GM21576 (cell line): Measurements from ENCODE around the gene TRIO.

ENCODE experiments used
- ATAC-seq: cut with Tn5 transposase; IDR thresholded peaks from one replicate; pipeline ENCODE4 v1.9.1; 2021; ENCODE audit warnings: mild to moderate bottlenecking, moderate library complexity; ENCODE audit not compliant: unreplicated experiment

Gene TRIO

GRCh38 chr5:14343376-14343775 lies 200.2 kb downstream of the TRIO start:
- ATAC-seq, result no peak

DNA sequence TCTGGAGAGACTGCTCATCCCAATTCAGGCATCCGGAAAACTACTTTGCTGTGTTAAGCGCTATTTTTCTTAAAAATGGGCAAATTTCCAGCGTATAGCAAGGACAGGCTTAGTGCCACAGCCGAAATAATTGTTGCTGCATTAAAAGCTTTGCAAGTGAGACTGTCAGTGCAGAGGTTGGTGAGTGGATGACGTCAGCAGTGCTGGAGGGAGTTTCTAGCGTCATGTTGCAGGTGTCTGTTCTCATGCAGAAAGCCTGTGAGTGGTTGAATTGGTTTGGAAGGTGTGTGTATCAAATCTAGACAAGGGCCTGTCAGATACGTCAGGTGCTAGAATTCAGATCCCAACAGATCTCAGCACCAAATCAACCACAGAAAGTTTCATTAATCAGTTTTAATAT lies 204.4 kb downstream of the TRIO start:
- no peak for ATAC-seq

- no peak for ATAC-seq
Observed at GRCh38 chr5:14348142-14348541, 205.0 kb downstream of the TRIO start.

DNA sequence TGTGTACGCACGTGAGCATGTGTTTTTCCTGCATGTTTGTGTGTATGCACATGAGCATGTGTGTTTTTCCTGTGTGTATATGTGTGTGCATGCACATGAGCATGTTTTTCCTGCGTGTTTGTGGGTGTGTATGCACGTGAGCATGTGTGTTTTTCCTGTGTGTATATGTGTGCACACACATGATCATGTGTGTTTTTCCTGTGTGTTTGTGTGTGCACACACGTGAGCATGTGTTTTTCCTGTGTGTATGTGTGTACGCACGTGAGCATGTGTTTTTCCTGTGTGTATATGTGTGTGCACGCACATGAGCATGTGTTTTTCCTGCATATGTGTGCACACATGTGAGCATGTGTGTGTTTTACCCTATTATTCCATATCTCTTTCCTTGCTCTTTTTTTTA lies 205.9 kb downstream of the TRIO start:
- no peak for ATAC-seq

GRCh38 chr5:14351086-14351661 lies 208.0 kb downstream of the TRIO start:
- no peak for ATAC-seq

DNA sequence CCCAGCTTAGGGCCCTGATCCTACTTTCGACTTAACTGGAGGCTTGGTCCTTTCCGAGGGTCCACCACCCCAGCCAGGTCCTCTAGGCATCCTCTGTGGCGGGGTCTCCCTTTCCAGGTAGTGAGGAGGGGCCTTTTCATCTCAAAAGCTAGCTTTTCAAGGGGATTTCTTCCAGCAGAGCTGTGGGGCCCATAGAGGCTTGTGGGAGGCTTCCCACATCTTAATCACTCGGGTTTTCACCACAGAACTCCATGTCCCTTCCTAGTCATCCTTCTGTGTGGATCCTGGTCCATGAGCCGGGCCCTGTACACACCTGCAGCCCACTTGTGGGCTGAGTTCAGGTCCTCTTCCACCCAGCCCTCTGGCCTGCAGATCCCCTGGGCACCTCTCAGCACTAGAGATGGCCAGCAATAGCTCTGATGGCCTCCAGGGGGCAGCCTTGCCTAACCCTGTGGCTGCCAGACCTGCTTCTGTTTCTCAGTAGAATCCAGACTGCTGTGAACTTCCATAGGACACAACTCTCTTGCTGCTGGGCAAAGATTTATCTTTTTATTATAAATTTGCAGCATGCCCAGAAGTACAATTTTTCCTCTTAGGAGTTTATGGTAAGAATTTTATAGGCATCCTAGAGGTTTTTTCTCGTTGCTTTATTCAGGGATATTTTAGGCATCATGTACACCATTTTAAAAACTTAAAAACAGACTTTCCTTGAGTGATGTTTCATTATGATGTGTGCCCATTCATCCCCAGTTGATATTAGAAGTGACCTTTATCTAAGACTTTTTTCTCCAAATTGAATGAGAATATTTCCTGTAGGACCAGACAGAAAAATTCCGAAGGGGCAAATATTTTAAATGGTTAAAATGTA lies 208.9 kb downstream of the TRIO start:
- ATAC-seq, result peak; percentile 94

- ATAC-seq, result no peak
Observed at GRCh38 chr5:14353726-14354474, 210.8 kb downstream of the TRIO start.

DNA sequence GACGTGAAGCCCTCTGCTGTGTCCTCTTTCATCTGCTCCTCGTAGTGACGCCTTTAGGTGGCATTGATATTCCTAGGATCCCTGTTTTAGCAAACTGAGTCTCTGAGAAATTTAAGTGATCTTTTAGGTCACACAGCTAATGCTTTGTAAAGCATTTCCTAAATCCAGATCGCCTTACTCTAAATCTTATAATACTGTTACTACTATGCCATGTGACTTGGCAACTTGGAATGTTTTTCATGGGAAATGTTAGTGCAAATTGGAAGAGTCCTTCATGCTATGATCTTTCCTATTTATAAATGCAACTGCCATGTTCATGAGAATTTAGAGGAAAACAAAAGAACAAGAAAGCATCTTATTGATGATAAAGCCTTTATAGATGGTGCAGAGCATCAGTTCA lies 212.2 kb downstream of the TRIO start:
- no peak for ATAC-seq

GRCh38 chr5:14356305-14356704 lies 213.2 kb downstream of the TRIO start:
- ATAC-seq, result no peak

DNA sequence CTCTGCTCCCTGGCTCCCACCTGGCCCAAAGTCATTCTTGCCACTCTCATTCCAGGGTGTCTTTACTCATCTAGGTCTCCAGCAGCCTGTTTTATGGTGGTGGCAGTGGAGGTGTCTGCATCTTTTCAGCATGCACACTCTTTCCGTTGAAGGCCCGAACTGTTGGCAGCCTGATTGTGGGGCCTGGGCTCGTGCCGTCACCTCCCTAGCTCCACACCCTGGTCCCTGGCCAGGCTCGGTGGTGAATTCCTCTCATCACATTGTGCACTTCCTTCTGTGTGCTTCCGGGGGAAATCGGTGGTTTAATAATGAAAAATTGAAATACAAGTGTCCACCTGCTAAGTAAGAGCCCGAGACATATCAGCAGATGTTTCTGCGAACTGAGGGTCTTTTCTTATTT lies 214.3 kb downstream of the TRIO start:
- ATAC-seq, result no peak

- ATAC-seq, result no peak
Observed at GRCh38 chr5:14357851-14358250, 214.7 kb downstream of the TRIO start.

DNA sequence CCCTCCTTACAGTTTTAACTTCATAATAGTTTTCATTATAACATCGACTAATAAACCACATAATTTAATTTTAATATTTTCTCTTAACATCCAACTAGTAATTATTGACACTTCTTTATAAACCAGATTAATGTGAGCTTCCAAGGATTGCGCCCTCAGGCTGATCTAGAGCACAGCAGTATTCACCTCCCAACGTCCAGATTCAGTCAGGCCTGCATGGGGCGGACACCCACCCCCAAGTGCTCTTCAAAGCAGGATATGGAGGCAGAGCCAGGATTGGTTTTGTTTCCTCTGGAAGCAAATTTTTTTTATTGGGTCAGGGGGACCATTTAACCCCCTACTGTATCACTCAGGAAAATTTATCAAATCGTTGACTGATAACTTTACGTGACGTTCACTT lies 215.4 kb downstream of the TRIO start:
- no peak for ATAC-seq

DNA sequence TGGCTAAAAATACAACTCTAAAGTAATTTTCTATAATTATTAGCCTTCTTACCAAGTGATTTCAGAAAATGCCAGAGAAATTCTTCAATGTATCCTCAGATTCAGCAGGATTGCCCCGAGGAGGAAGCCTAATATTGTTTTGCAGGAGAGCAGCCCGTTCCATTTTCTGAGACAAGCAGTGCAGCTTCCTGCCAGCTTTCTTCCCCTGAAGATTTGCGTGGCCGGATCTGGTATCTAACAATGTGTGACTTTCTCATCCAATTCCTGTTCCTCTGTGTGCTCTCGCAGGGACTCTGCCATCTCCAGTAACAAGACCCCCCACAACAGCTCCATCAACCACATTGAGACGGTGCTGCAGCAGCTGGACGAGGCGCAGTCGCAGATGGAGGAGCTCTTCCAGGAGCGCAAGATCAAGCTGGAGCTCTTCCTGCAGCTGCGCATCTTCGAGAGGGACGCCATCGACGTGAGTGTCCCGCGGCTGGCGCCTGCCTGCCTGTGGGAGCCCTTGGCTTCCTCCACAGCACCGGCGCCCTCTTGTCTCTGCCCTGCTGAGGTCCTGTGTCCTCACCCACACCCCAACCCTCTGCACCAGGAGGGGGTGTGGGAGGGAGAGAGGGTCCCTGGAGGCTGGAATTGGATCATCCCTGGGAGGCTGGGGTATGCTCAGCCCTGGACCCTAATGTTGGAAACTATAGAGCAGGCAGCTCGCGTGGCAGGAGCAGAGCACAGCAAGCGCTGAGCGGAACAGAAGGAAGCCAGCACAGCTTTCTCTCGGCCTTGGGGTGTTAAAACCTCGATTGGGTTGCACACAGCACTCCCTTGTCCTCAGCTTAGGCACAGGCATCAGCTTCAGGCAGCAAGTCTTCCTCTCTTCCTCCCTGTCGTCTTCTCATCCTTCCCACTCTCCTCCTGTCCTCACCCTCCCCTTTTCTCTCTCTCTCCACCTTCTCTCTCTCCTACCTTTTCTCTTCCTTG lies 216.2 kb downstream of the TRIO start:
- no peak for ATAC-seq

DNA sequence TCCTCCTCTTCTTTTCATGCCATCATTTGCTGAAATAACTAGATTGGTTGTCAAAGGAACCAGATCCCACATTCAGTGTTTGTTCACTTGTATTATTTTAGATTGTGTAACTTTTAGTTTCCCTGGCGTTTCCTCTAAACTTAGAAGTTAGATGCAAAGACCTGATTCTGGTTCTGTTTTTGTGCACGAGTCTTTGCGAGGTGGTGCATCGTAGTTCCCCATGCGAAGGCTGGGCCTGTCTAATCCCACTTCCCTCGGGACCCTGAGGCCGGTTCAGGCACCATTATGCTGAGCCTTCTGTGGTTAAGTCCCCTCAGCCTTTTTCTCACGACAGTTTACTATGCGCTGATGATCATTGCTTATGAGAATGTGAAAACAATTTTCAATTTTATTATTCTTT lies 219.3 kb downstream of the TRIO start:
- no peak for ATAC-seq

- no peak for ATAC-seq
Observed at GRCh38 chr5:14364096-14364495, 221.0 kb downstream of the TRIO start.

GRCh38 chr5:14364576-14365472 lies 221.7 kb downstream of the TRIO start:
- no peak for ATAC-seq

DNA sequence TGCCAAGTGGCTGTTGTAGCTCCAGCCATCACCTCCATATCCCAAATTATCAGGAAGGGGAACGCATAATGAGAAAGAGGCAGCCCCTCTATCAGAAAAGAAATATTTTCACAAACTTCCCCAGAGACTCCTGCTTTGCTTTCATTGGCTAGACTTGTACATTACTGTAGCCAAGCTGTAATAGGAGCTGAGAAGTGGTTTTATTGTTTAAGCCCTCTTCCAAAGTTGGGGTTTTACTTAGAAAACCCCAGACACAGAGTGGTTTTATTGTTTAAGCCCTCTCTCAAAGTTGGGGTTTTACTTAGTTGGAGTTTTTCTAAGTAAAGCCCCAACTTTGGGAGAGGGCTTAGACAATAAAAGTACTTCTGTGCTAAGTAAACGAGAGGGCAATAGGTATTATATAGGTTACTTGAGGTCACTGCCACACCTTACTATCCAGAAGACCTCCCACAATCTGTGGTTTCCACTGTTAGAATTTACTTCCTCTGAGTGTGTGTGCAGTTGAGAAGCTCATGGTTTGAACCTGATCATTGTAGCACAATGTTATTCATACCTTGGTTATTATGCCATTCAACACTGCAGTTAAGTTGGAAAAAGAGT lies 222.8 kb downstream of the TRIO start:
- ATAC-seq, result no peak

DNA sequence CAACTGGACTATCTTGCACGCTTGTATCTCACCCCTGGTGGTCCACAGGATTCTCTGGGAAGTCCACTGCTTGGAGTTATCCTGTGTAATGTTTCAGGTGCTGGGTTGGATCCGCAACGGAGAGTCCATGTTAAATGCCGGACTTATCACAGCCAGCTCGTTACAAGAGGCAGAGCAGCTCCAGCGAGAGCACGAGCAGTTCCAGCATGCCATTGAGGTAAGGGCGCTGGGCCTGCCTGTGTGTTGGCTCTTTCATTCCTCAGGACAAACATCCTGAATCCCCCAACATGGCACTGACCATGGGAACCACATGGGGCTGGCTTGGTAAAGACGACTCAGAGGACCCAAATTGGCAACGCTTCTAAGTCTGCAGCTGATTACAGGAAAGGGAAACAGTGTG lies 223.6 kb downstream of the TRIO start:
- ATAC-seq, result no peak

DNA sequence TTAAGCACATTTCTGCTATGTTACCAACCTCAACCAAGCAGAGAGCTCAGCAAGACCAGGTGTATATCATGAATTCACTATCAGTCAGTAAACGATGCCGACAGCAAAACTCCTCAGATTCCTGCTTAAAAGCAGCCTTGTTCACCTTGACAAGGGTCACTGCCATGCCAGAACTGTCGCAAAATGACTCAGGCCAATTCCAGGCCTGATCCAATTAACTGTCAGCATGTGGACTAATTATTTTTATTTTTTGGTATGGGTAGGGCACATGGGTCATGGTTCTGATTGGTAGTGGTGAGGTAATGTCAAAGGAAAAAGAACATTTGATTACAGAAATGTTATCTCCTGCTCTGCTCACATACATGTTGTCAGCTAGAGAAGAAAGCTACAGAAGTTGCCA lies 224.2 kb downstream of the TRIO start:
- no peak for ATAC-seq
